ENCODE results near the gene ZNF280B. TPM values are rescaled to one million over a fixed set of nuclear protein-coding genes. Genes with fewer than 3 reads are reported as not detected.
"Not testable (repeated sequence)": the region's sequence is repeated elsewhere in the genome, so short reads cannot be mapped to it uniquely, and the experiment has no call there.

Gene ZNF280B
- polyA plus RNA-seq, 3 donors = 0.04 TPM; not detected in 2

- no peak overlapping the region for H3K9ac ChIP-seq (ENCODE audit: insufficient read depth, low read length, poor library complexity, severe bottlenecking)
These were observed 25.3 kb upstream of the ZNF280B start for GRCh38 chr22:22533863-22534262.

GRCh38 chr22:22533417-22533816 lies 24.9 kb upstream of the ZNF280B start:
- H3K4me1 ChIP-seq (ENCODE audit: control insufficient read depth in 1 of 2, insufficient read depth in 2 of 2, low read length in 2 of 2) = no peaks in the 10 kb centered on the region
- H3K36me3 Mint-ChIP-seq = no peaks in the 10 kb centered on the region
- H3K4me1 Mint-ChIP-seq = no peaks in the 10 kb centered on the region
- intact Hi-C loops (cut with micrococcal nuclease) = no loop called here
- H4K20me1 ChIP-seq (ENCODE audit: insufficient read depth, low read length) = no peaks in the 10 kb centered on the region
- no peaks in the 10 kb centered on the region for H3K27me3 ChIP-seq (ENCODE audit: control insufficient read depth in 2 of 2, insufficient read depth in 2 of 2, low read length in 2 of 2)
- no peak overlapping the region for H3K9ac ChIP-seq (ENCODE audit: insufficient read depth, low read length, poor library complexity, severe bottlenecking)
- peaks cover 0 to 3% (median 0%) of the 10 kb centered on the region in 3 donors for H3K27me3 Mint-ChIP-seq (ENCODE audit: low read depth in 3 of 3)
- DNase-seq = no peak
- WGBS (ENCODE audit: insufficient coverage) = no CpG with 5 or more reads among the region's 1 CpG
- no peak overlapping the region for H3K4me2 ChIP-seq (replicated peaks; ENCODE audit: extremely low read depth, low read length, poor library complexity, severe bottlenecking)
- no peaks in the 10 kb centered on the region for H3K36me3 ChIP-seq (replicated peaks in 1 of 2; ENCODE audit: control insufficient read depth in 1 of 2, insufficient read depth in 2 of 2, low read length in 2 of 2)
- no peak for TF ChIP-seq CTCF (IDR thresholded peaks at IDR 0.05)
- H3K9me3 Mint-ChIP-seq = peaks cover 0 to 1% (median 0%) of the 10 kb centered on the region in 7 donors
- H3K9me3 ChIP-seq (replicated peaks in 1 of 2; ENCODE audit: control insufficient read depth in 1 of 2, insufficient read depth in 1 of 2, low read length in 2 of 2) = no peaks in the 10 kb centered on the region
- no peak overlapping the region for H3K4me3 ChIP-seq (replicated peaks in 1 of 3; ENCODE audit: low read depth in 2 of 3, low read length in 3 of 3)
- no peak overlapping the region for H3K27ac ChIP-seq (ENCODE audit: low read depth in 1 of 2, low read length in 2 of 2)
- no peak overlapping the region for H3K27ac Mint-ChIP-seq
- no peaks in the 10 kb centered on the region for H3K79me2 ChIP-seq (ENCODE audit: insufficient read depth, low read length)
- no peak overlapping the region for H2AFZ ChIP-seq (ENCODE audit: insufficient read depth, low read depth, low read length, poor library complexity, severe bottlenecking)
- no peak overlapping the region for H3K4me3 Mint-ChIP-seq

More at GRCh38 chr22:22533863-22534262, 25.3 kb upstream of the ZNF280B start:
- no peaks in the 10 kb centered on the region for H4K20me1 ChIP-seq (ENCODE audit: insufficient read depth, low read length)
- no peak overlapping the region for H3K4me3 ChIP-seq (replicated peaks in 1 of 3; ENCODE audit: low read depth in 2 of 3, low read length in 3 of 3)
- DNase-seq = no peak
- no peaks in the 10 kb centered on the region for H3K9me3 Mint-ChIP-seq
- no peaks in the 10 kb centered on the region for H3K36me3 Mint-ChIP-seq
- no peaks in the 10 kb centered on the region for H3K79me2 ChIP-seq (ENCODE audit: insufficient read depth, low read length)
- no peaks in the 10 kb centered on the region for H3K27me3 ChIP-seq (ENCODE audit: control insufficient read depth in 2 of 2, insufficient read depth in 2 of 2, low read length in 2 of 2)
- no peak overlapping the region for H3K27ac Mint-ChIP-seq
- no CpG with 5 or more reads among the region's 5 CpGs for WGBS (ENCODE audit: insufficient coverage)
- no peak overlapping the region for H3K27ac ChIP-seq (ENCODE audit: low read depth in 1 of 2, low read length in 2 of 2)
- H3K4me1 Mint-ChIP-seq = no peaks in the 10 kb centered on the region
- no peak for TF ChIP-seq CTCF (IDR thresholded peaks at IDR 0.05)
- H3K9me3 ChIP-seq (replicated peaks in 1 of 2; ENCODE audit: control insufficient read depth in 1 of 2, insufficient read depth in 1 of 2, low read length in 2 of 2) = no peaks in the 10 kb centered on the region
- H3K36me3 ChIP-seq (replicated peaks in 1 of 2; ENCODE audit: control insufficient read depth in 1 of 2, insufficient read depth in 2 of 2, low read length in 2 of 2) = no peaks in the 10 kb centered on the region
- H3K4me3 Mint-ChIP-seq = no peak overlapping the region
- H3K4me2 ChIP-seq (replicated peaks; ENCODE audit: extremely low read depth, low read length, poor library complexity, severe bottlenecking) = no peak overlapping the region
- intact Hi-C loops (cut with micrococcal nuclease) = no loop called here
- peaks cover 0 to 3% (median 0%) of the 10 kb centered on the region in 3 donors for H3K27me3 Mint-ChIP-seq (ENCODE audit: low read depth in 3 of 3)
- no peak overlapping the region for H2AFZ ChIP-seq (ENCODE audit: insufficient read depth, low read depth, low read length, poor library complexity, severe bottlenecking)
- H3K4me1 ChIP-seq (ENCODE audit: control insufficient read depth in 1 of 2, insufficient read depth in 2 of 2, low read length in 2 of 2) = no peaks in the 10 kb centered on the region

GRCh38 chr22:22532547-22533071 lies 24.1 kb upstream of the ZNF280B start:
- 91% methylated on average over 5 of the region's 12 CpGs for WGBS (ENCODE audit: insufficient coverage)

More at GRCh38 chr22:22532547-22533071, 24.1 kb upstream of the ZNF280B start:
- H4K20me1 ChIP-seq (ENCODE audit: insufficient read depth, low read length); H3K4me1 Mint-ChIP-seq; H3K4me1 ChIP-seq (ENCODE audit: control insufficient read depth in 1 of 2, insufficient read depth in 2 of 2, low read length in 2 of 2); H3K27ac Mint-ChIP-seq; H3K27ac ChIP-seq (ENCODE audit: low read depth in 1 of 2, low read length in 2 of 2); H3K4me3 Mint-ChIP-seq; H3K9me3 ChIP-seq (replicated peaks in 1 of 2; ENCODE audit: control insufficient read depth in 1 of 2, insufficient read depth in 1 of 2, low read length in 2 of 2); H3K27me3 Mint-ChIP-seq (ENCODE audit: low read depth in 3 of 3); H3K36me3 ChIP-seq (replicated peaks in 1 of 2; ENCODE audit: control insufficient read depth in 1 of 2, insufficient read depth in 2 of 2, low read length in 2 of 2); DNase-seq; H3K36me3 Mint-ChIP-seq; intact Hi-C loops (cut with micrococcal nuclease); H3K9me3 Mint-ChIP-seq; H2AFZ ChIP-seq (ENCODE audit: insufficient read depth, low read depth, low read length, poor library complexity, severe bottlenecking); H3K79me2 ChIP-seq (ENCODE audit: insufficient read depth, low read length); H3K4me2 ChIP-seq (replicated peaks; ENCODE audit: extremely low read depth, low read length, poor library complexity, severe bottlenecking); H3K27me3 ChIP-seq (ENCODE audit: control insufficient read depth in 2 of 2, insufficient read depth in 2 of 2, low read length in 2 of 2); H3K9ac ChIP-seq (ENCODE audit: insufficient read depth, low read length, poor library complexity, severe bottlenecking); H3K4me3 ChIP-seq (replicated peaks in 1 of 3; ENCODE audit: low read depth in 2 of 3, low read length in 3 of 3): not testable (repeated sequence)

All from CD14-positive monocyte (primary cell).